ENCODE data around the gene OTUD6A. TPM values are rescaled to one million over a fixed set of nuclear protein-coding genes. Genes with fewer than 3 reads are reported as not detected.

The OTUD6A gene
- total RNA-seq: not detected

GRCh38 chrX:70062076-70062475, at the start of gene OTUD6A:
Gene OTUD6A (plus strand): TSS chrX:70062457. CDS start chrX:70062525, 68 bp downstream.
- Mint-ChIP-seq H3K9me3 (ENCODE audit: insufficient read depth) (no peaks in the 10 kb centered on the region), H3K27me3 (ENCODE audit: low read depth) (peaks cover 3% of the 10 kb centered on the region), H3K36me3 (ENCODE audit: low read depth) (no peaks in the 10 kb centered on the region), H3K4me1 (ENCODE audit: low read depth) (no peaks in the 10 kb centered on the region), H3K4me3 (no peak within 1 kb of the TSS), H3K27ac (no peak within 1 kb of the TSS)
- DNase-seq: no peak
- ChIA-PET CTCF (no interaction called here), POLR2A (no interaction called here)
- no peak for ATAC-seq

- Mint-ChIP-seq H3K27me3 (ENCODE audit: low read depth) (peaks cover 4% of the 10 kb centered on the region), H3K36me3 (ENCODE audit: low read depth) (no peaks in the 10 kb centered on the region), H3K9me3 (ENCODE audit: insufficient read depth) (no peaks in the 10 kb centered on the region), H3K27ac (no peak overlapping the region), H3K4me3 (no peak overlapping the region), H3K4me1 (ENCODE audit: low read depth) (peaks cover 22% of the 10 kb centered on the region)
- ChIA-PET POLR2A (no interaction called here), CTCF (no interaction called here)
- ATAC-seq: no peak
- no peak for DNase-seq
Measured at GRCh38 chrX:70012756-70013155, 49.5 kb upstream of the OTUD6A start.

- no peak overlapping the region for H3K4me3 Mint-ChIP-seq
- no peak overlapping the region for H3K27ac Mint-ChIP-seq
- H3K4me1 Mint-ChIP-seq (ENCODE audit: low read depth): peaks cover 22% of the 10 kb centered on the region
- POLR2A ChIA-PET: no interaction called here
- no peaks in the 10 kb centered on the region for H3K36me3 Mint-ChIP-seq (ENCODE audit: low read depth)
- ATAC-seq (no peak), DNase-seq (no peak)
- no peaks in the 10 kb centered on the region for H3K9me3 Mint-ChIP-seq (ENCODE audit: insufficient read depth)
- CTCF ChIA-PET: no interaction called here
- H3K27me3 Mint-ChIP-seq (ENCODE audit: low read depth): peaks cover 4% of the 10 kb centered on the region
Measured at GRCh38 chrX:70013466-70014381, 48.5 kb upstream of the OTUD6A start.

GRCh38 chrX:70016513-70016912, 45.7 kb upstream of the OTUD6A start:
- H3K27ac Mint-ChIP-seq: peak overlapping the region; percentile 29
- ChIA-PET CTCF (interaction anchor here (1.2 kb wide), 1 partner anchor 17 kb away, joined by 3 read pairs; no protein-coding TSS in a partner anchor), POLR2A (no interaction called here)
- H3K4me3 Mint-ChIP-seq: no peak overlapping the region
- no peak for DNase-seq
- peaks cover 4% of the 10 kb centered on the region for H3K27me3 Mint-ChIP-seq (ENCODE audit: low read depth)
- H3K36me3 Mint-ChIP-seq (ENCODE audit: low read depth): no peaks in the 10 kb centered on the region
- ATAC-seq: no peak
- H3K9me3 Mint-ChIP-seq (ENCODE audit: insufficient read depth): no peaks in the 10 kb centered on the region
- H3K4me1 Mint-ChIP-seq (ENCODE audit: low read depth): peaks cover 22% of the 10 kb centered on the region

GRCh38 chrX:70022616-70023015, 39.6 kb upstream of the OTUD6A start:
- Mint-ChIP-seq H3K9me3 (ENCODE audit: insufficient read depth) (no peaks in the 10 kb centered on the region), H3K4me1 (ENCODE audit: low read depth) (peaks cover 19% of the 10 kb centered on the region), H3K27me3 (ENCODE audit: low read depth) (peaks cover 1% of the 10 kb centered on the region), H3K4me3 (no peak overlapping the region), H3K27ac (no peak overlapping the region), H3K36me3 (ENCODE audit: low read depth) (no peaks in the 10 kb centered on the region)
- CTCF ChIA-PET: no interaction called here
- ATAC-seq (no peak), DNase-seq (no peak)
- POLR2A ChIA-PET: no interaction called here

GRCh38 chrX:70025464-70025863, 36.8 kb upstream of the OTUD6A start:
- Mint-ChIP-seq H3K9me3 (ENCODE audit: insufficient read depth) (no peaks in the 10 kb centered on the region), H3K4me1 (ENCODE audit: low read depth) (peaks cover 21% of the 10 kb centered on the region), H3K27me3 (ENCODE audit: low read depth) (no peaks in the 10 kb centered on the region), H3K27ac (no peak overlapping the region), H3K4me3 (no peak overlapping the region), H3K36me3 (ENCODE audit: low read depth) (no peaks in the 10 kb centered on the region)
- POLR2A ChIA-PET: no interaction called here
- CTCF ChIA-PET: interaction anchor here (1.1 to 1.2 kb wide), 2 partner anchors 34 to 107 kb away, joined by 3 to 4 read pairs; partner anchors contain the start of gene IGBP1
- DNase-seq (no peak), ATAC-seq (no peak)

GRCh38 chrX:70026112-70026850, 36.0 kb upstream of the OTUD6A start:
- Mint-ChIP-seq H3K4me1 (ENCODE audit: low read depth) (peaks cover 21% of the 10 kb centered on the region), H3K9me3 (ENCODE audit: insufficient read depth) (no peaks in the 10 kb centered on the region), H3K27me3 (ENCODE audit: low read depth) (no peaks in the 10 kb centered on the region), H3K4me3 (no peak overlapping the region), H3K27ac (no peak overlapping the region), H3K36me3 (ENCODE audit: low read depth) (no peaks in the 10 kb centered on the region)
- POLR2A ChIA-PET: no interaction called here
- DNase-seq (no peak), ATAC-seq (no peak)
- CTCF ChIA-PET: interaction anchor here (1.1 kb wide), 1 partner anchor 107 kb away, joined by 3 read pairs; the partner anchor contains the start of gene IGBP1

- Mint-ChIP-seq H3K27me3 (ENCODE audit: low read depth) (no peaks in the 10 kb centered on the region), H3K4me1 (ENCODE audit: low read depth) (peaks cover 21% of the 10 kb centered on the region), H3K36me3 (ENCODE audit: low read depth) (no peaks in the 10 kb centered on the region), H3K27ac (peak overlapping the region; percentile 16), H3K9me3 (ENCODE audit: insufficient read depth) (no peaks in the 10 kb centered on the region), H3K4me3 (no peak overlapping the region)
- ATAC-seq: no peak
- DNase-seq: no peak
- POLR2A ChIA-PET: no interaction called here
- CTCF ChIA-PET: no interaction called here
Measured at GRCh38 chrX:70026851-70027200, 35.4 kb upstream of the OTUD6A start.

- no peaks in the 10 kb centered on the region for H3K27me3 Mint-ChIP-seq (ENCODE audit: low read depth)
- H3K27ac Mint-ChIP-seq: no peak overlapping the region
- DNase-seq (no peak), ATAC-seq (no peak)
- no peaks in the 10 kb centered on the region for H3K36me3 Mint-ChIP-seq (ENCODE audit: low read depth)
- CTCF ChIA-PET: interaction anchor here (0.7 to 2.7 kb wide), 10 partner anchors 9 to 605 kb away, joined by 3 to 22 read pairs (median 4); partner anchors contain the start of gene IGBP1
- H3K9me3 Mint-ChIP-seq (ENCODE audit: insufficient read depth): no peaks in the 10 kb centered on the region
- no peak overlapping the region for H3K4me3 Mint-ChIP-seq
- H3K4me1 Mint-ChIP-seq (ENCODE audit: low read depth): peaks cover 21% of the 10 kb centered on the region
- POLR2A ChIA-PET: interaction anchor here (1.4 kb wide), 1 partner anchor 104 kb away, joined by 4 read pairs; no protein-coding TSS in a partner anchor
Measured at GRCh38 chrX:70029863-70030262, 32.4 kb upstream of the OTUD6A start.

GRCh38 chrX:70030301-70030767, 31.9 kb upstream of the OTUD6A start:
- Mint-ChIP-seq H3K27ac (no peak overlapping the region), H3K9me3 (ENCODE audit: insufficient read depth) (no peaks in the 10 kb centered on the region), H3K4me3 (no peak overlapping the region), H3K27me3 (ENCODE audit: low read depth) (no peaks in the 10 kb centered on the region), H3K36me3 (ENCODE audit: low read depth) (no peaks in the 10 kb centered on the region), H3K4me1 (ENCODE audit: low read depth) (peaks cover 18% of the 10 kb centered on the region)
- ATAC-seq (peak; percentile 61), DNase-seq (peak; percentile 58)
- CTCF ChIA-PET: interaction anchor here (0.6 to 2.7 kb wide), 11 partner anchors 9 to 606 kb away, joined by 3 to 22 read pairs (median 4); partner anchors contain the start of gene IGBP1
- POLR2A ChIA-PET: interaction anchor here (1.4 kb wide), 1 partner anchor 103 kb away, joined by 4 read pairs; no protein-coding TSS in a partner anchor

GRCh38 chrX:70032792-70033191, 29.5 kb upstream of the OTUD6A start:
- peaks cover 2% of the 10 kb centered on the region for H3K4me1 Mint-ChIP-seq (ENCODE audit: low read depth)
- CTCF ChIA-PET: interaction anchor here (0.7 to 3.2 kb wide), 3 partner anchors 9 to 100 kb away, joined by 3 to 20 read pairs (median 11); partner anchors contain the start of gene IGBP1
- DNase-seq (no peak), ATAC-seq (no peak)
- H3K4me3 Mint-ChIP-seq: no peak overlapping the region
- POLR2A ChIA-PET: no interaction called here
- no peaks in the 10 kb centered on the region for H3K9me3 Mint-ChIP-seq (ENCODE audit: insufficient read depth)
- no peaks in the 10 kb centered on the region for H3K27me3 Mint-ChIP-seq (ENCODE audit: low read depth)
- H3K36me3 Mint-ChIP-seq (ENCODE audit: low read depth): no peaks in the 10 kb centered on the region
- H3K27ac Mint-ChIP-seq: no peak overlapping the region
